Astrocyte of the spinal cord (primary cell): Measurements from ENCODE around the gene HECW1.

Experiments
- DNase-seq: peaks from one replicate; pipeline ENCODE4 v3.0.0; 2011; ENCODE audit warnings: low read depth, low spot score
- H3K4me3 ChIP-seq: 2 replicates; pipeline ENCODE4 v1.5.1; 2011; ENCODE audit warnings: low read depth, mild to moderate bottlenecking, low read length, moderate library complexity
- CTCF ChIP-seq: IDR thresholded peaks from 2 replicates; pipeline ENCODE4 v1.5.1; 2012; ENCODE audit warnings: low read depth, mild to moderate bottlenecking, low read length, inconsistent platforms
- in situ Hi-C: cut with HindIII; loops from 2 replicates; pipeline ENCODE4 v1.10.0; 2017; ENCODE audit warnings: low sequenced_read_pairs

Gene HECW1

GRCh38 chr7:43406961-43407360, 294.5 kb downstream of the HECW1 start:
- no peak for DNase-seq
- in situ Hi-C loops = no loop called here
- no peak overlapping the region for H3K4me3 ChIP-seq
- TF ChIP-seq CTCF = no peak

DNA sequence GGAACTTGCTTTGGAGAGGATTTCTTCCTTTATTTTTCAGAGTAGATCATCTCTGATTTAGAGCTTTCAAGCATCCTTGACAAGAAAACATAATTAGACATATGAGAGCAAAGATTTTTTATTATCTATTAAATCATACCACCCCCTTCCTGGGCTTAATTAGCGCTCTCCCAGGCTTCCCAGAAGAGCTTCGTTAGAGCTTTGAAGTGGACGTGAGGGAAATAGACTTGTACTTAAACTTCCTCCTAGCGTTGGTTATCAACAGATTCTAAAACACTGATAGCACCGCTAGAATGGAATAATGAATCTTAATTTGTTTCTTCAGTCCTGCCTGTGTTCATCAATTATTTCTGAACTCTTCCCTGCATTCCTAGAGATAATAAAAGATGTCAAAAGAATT, 296.5 kb downstream of the HECW1 start:
- TF ChIP-seq CTCF = no peak
- no peak overlapping the region for H3K4me3 ChIP-seq
- DNase-seq = no peak
- in situ Hi-C loops = no loop called here

- TF ChIP-seq CTCF = no peak
- no peak for DNase-seq
- in situ Hi-C loops = no loop called here
Measured at GRCh38 chr7:43417455-43417854, 305.0 kb downstream of the HECW1 start.

GRCh38 chr7:43430411-43430810, 318.0 kb downstream of the HECW1 start:
- no peak for TF ChIP-seq CTCF
- in situ Hi-C loops = no loop called here
- DNase-seq = no peak
- H3K4me3 ChIP-seq = no peak overlapping the region

More at GRCh38 chr7:43417455-43417854, 305.0 kb downstream of the HECW1 start:
- H3K4me3 ChIP-seq = no peak overlapping the region

- TF ChIP-seq CTCF = no peak
- in situ Hi-C loops = no loop called here
- H3K4me3 ChIP-seq = no peak overlapping the region
- peak; percentile 15 for DNase-seq
Measured at GRCh38 chr7:43431020-43431595, 318.7 kb downstream of the HECW1 start.

DNA sequence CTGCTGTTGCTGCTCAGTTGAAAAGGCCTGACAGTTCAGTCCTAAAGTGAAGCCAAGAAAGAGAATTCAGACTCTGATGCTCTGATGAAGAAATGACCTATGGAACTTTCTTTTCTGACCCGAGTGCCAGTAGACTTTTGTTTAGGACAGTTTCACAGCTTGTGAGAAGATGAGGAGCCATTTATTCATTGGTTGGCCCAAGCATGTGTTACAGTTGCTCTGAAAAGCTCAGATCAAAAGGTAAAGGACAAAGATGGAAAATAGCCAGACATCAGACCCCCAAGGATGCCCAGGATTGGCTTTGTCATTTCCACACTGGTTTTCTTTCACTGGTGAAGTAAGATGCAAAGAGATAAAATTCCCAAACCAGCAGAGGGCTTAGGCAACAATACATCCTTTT, 321.2 kb downstream of the HECW1 start:
- no peak for TF ChIP-seq CTCF
- H3K4me3 ChIP-seq = no peak overlapping the region
- in situ Hi-C loops = no loop called here
- no peak for DNase-seq

GRCh38 chr7:43437001-43437400, 324.6 kb downstream of the HECW1 start:
- no peak for DNase-seq
- no peak overlapping the region for H3K4me3 ChIP-seq
- no peak for TF ChIP-seq CTCF
- in situ Hi-C loops = no loop called here
